HG02798 (cell line): ENCODE measurements around the gene P4HA1.
A peak's percentile ranks its signal among the peaks of the same experiment; 100 is the strongest.

Experiments used
- ATAC-seq: cut with Tn5 transposase; IDR thresholded peaks from one replicate; pipeline ENCODE4 v1.9.1; 2021; ENCODE audit warnings: mild to moderate bottlenecking; ENCODE audit not compliant: unreplicated experiment, poor library complexity

Gene P4HA1

GRCh38 chr10:73095481-73096021 is 1.1 kb downstream of the P4HA1 start:
- ATAC-seq: no peak

GRCh38 chr10:73094986-73095480 is 1.6 kb downstream of the P4HA1 start:
- ATAC-seq: no peak

- no peak for ATAC-seq
Measured at GRCh38 chr10:73093922-73094850, 2.5 kb downstream of the P4HA1 start.

GRCh38 chr10:73092830-73093229 is 3.8 kb downstream of the P4HA1 start:
- no peak for ATAC-seq

- ATAC-seq: peak; percentile 58
Measured at GRCh38 chr10:73088304-73088703, 8.4 kb downstream of the P4HA1 start.

GRCh38 chr10:73086816-73087215 is 9.8 kb downstream of the P4HA1 start:
- ATAC-seq: no peak

GRCh38 chr10:73084209-73084608 is 12.5 kb downstream of the P4HA1 start:
- no peak for ATAC-seq

GRCh38 chr10:73083221-73083620 is 13.4 kb downstream of the P4HA1 start:
- no peak for ATAC-seq

GRCh38 chr10:73079779-73080541 is 16.7 kb downstream of the P4HA1 start:
- peak; percentile 74 for ATAC-seq

- no peak for ATAC-seq
Measured at GRCh38 chr10:73076360-73077183, 20.1 kb downstream of the P4HA1 start.

- ATAC-seq: no peak
Measured at GRCh38 chr10:73075829-73076228, 20.8 kb downstream of the P4HA1 start.

- no peak for ATAC-seq
Measured at GRCh38 chr10:73073627-73074026, 23.0 kb downstream of the P4HA1 start.

- ATAC-seq: no peak
Measured at GRCh38 chr10:73065441-73065840, 31.2 kb downstream of the P4HA1 start.

- no peak for ATAC-seq
Measured at GRCh38 chr10:73061743-73062142, 34.9 kb downstream of the P4HA1 start.

- no peak for ATAC-seq
Measured at GRCh38 chr10:73060738-73061635, 35.7 kb downstream of the P4HA1 start.

- no peak for ATAC-seq
Measured at GRCh38 chr10:73060173-73060572, 36.5 kb downstream of the P4HA1 start.

- no peak for ATAC-seq
Measured at GRCh38 chr10:73058057-73058591, 38.5 kb downstream of the P4HA1 start.

- peak; percentile 89 for ATAC-seq
Measured at GRCh38 chr10:73054286-73054685, 42.4 kb downstream of the P4HA1 start.

GRCh38 chr10:73053275-73053674 is 43.4 kb downstream of the P4HA1 start:
- no peak for ATAC-seq
